Esophagus muscularis mucosa (tissue), 4 donors: ENCODE data around the gene CST7.

Experiments
- CTCF ChIP-seq, 3 experiments: fragments of 200-600 bp in 2 of 3; fragments of 450-650 bp in 1 of 3; sonication (generic) in 2 of 3; IDR thresholded peaks; one replicate each; pipeline ENCODE4 v1.5.1; 2017 to 2019; ENCODE audit warnings: antibody characterized with exemption in 3 of 3, mild to moderate bottlenecking in 2 of 3, moderate library complexity in 1 of 3
- EP300 ChIP-seq: sonication (generic); formaldehyde crosslinking; IDR thresholded peaks from one replicate; pipeline ENCODE4 v1.6.1; 2017; ENCODE audit warnings: antibody characterized with exemption
- POLR2A ChIP-seq: fragments of 450-650 bp; IDR thresholded peaks from one replicate; pipeline ENCODE4 v1.6.1; 2017; ENCODE audit warnings: antibody characterized with exemption, moderate library complexity, mild to moderate bottlenecking, low read depth
- POLR2AphosphoS5 ChIP-seq, 2 donors: sonication (generic); formaldehyde crosslinking; IDR thresholded peaks; one replicate each; pipeline ENCODE4 v1.6.1; 2017; ENCODE audit warnings: antibody characterized with exemption in 2 of 2

GRCh38 chr20:25005661-25006060 is 56.6 kb downstream of the CST7 start:
- no peak for TF ChIP-seq CTCF (IDR thresholded peaks at IDR 0.05)
- TF ChIP-seq POLR2A, result no peak
- TF ChIP-seq POLR2AphosphoS5 (IDR thresholded peaks at IDR 0.05), result no peak
- TF ChIP-seq EP300, result no peak
